SK-N-SH (cell line): ENCODE measurements around the gene ANGPTL4. TPM values are rescaled to one million over a fixed set of nuclear protein-coding genes. Genes with fewer than 3 reads are reported as not detected.

Experiments used
- CTCF ChIA-PET: fragments of 300-600, 350-600 bp; formaldehyde crosslinking; extraction: SDS; loops from one replicate; lab custom pipeline; 2021; lab: Yijun Ruan, JAX
- POLR2A ChIA-PET: fragments of 350-600 bp; sonication (Branson Sonifier 250); formaldehyde crosslinking; extraction: SDS; loops from one replicate; lab custom pipeline; 2020; ENCODE audit warnings: antibody characterized with exemption, inconsistent platforms; lab: Yijun Ruan, JAX
- DNase-seq: peaks from one replicate; pipeline ENCODE4 v3.0.0; 2012
- H2AFZ ChIP-seq: fragments of 200-600 bp; sonication (generic); 2 replicates; pipeline ENCODE4 v1.8.1; 2016; ENCODE audit warnings: antibody characterized with exemption, mild to moderate bottlenecking, low read depth
- H3F3A ChIP-seq: fragments of 200-600 bp; sonication (generic); replicated peaks from 2 replicates; pipeline ENCODE3; 2016; ENCODE audit warnings: antibody characterized with exemption, mild to moderate bottlenecking; ENCODE audit not compliant: insufficient read depth
- H3K27ac ChIP-seq, 2 experiments: fragments of 200-500 bp in 1 of 2; fragments of 200-600 bp in 1 of 2; sonication (Bioruptor generic) in 1 of 2; sonication (generic), shearing (Covaris generic) in 1 of 2; 2 replicates each; pipeline versions ENCODE4 v1.5.1 to v1.6.1; 2014 to 2016; ENCODE audit warnings: low read depth in 2 of 2, inconsistent platforms in 1 of 2, low read length in 1 of 2, mild to moderate bottlenecking in 1 of 2, mixed read lengths in 1 of 2
- H3K27me3 ChIP-seq: fragments of 200-600 bp; sonication (generic), shearing (Covaris generic); 2 replicates; pipeline ENCODE4 v1.6.1; 2016; ENCODE audit warnings: mixed run types; ENCODE audit not compliant: insufficient read depth
- H3K36me3 ChIP-seq, 2 experiments: fragments of 200-500 bp in 1 of 2; fragments of 200-600 bp in 1 of 2; sonication (Bioruptor generic) in 1 of 2; sonication (generic) in 1 of 2; replicated peaks in 1 of 2; 2 replicates each; pipeline versions ENCODE3 to v1.5.1; 2014 to 2016; ENCODE audit warnings: low read length in 1 of 2, mild to moderate bottlenecking in 1 of 2; ENCODE audit not compliant: insufficient read depth in 2 of 2, control insufficient read depth in 1 of 2
- H3K4me1 ChIP-seq, 2 experiments: fragments of 200-500 bp in 1 of 2; fragments of 200-600 bp in 1 of 2; sonication (Bioruptor generic) in 1 of 2; sonication (generic), shearing (Covaris generic) in 1 of 2; 2 replicates each; pipeline versions ENCODE4 v1.5.1 to v1.6.1; 2014 to 2016; ENCODE audit warnings: low read depth in 1 of 2, low read length in 1 of 2, mixed run types in 1 of 2; ENCODE audit not compliant: insufficient read depth in 2 of 2, control insufficient read depth in 1 of 2
- H3K4me2 ChIP-seq: fragments of 200-600 bp; sonication (generic), shearing (Covaris generic); 2 replicates; pipeline ENCODE4 v1.6.1; 2017; ENCODE audit warnings: mixed run types
- H3K4me3 ChIP-seq, 2 experiments: fragments of 200-500 bp in 1 of 2; fragments of 200-600 bp in 1 of 2; sonication (Bioruptor generic) in 1 of 2; sonication (generic), shearing (Covaris generic) in 1 of 2; 2 replicates each; pipeline versions ENCODE4 v1.5.1 to v1.8.1; 2014 to 2016; ENCODE audit warnings: low read depth in 2 of 2, inconsistent platforms in 1 of 2, low read length in 1 of 2, mild to moderate bottlenecking in 1 of 2, mixed read lengths in 1 of 2, moderate library complexity in 1 of 2
- H3K79me2 ChIP-seq: fragments of 200-600 bp; sonication (generic); 2 replicates; pipeline ENCODE4 v1.8.1; 2017; ENCODE audit warnings: mild to moderate bottlenecking; ENCODE audit not compliant: insufficient read depth
- H3K9ac ChIP-seq: fragments of 200-600 bp; sonication (generic); 2 replicates; pipeline ENCODE4 v1.6.1; 2017; ENCODE audit warnings: mixed run types
- H3K9me2 ChIP-seq: fragments of 200-600 bp; sonication (generic); 2 replicates; pipeline ENCODE4 v1.6.1; 2017; ENCODE audit warnings: mixed run types
- H3K9me3 ChIP-seq: fragments of 200-600 bp; sonication (generic); 2 replicates; pipeline ENCODE4 v1.6.1; 2017; ENCODE audit warnings: mixed run types, mild to moderate bottlenecking, moderate library complexity
- H4K20me1 ChIP-seq: fragments of 200-600 bp; sonication (generic); 2 replicates; pipeline ENCODE4 v1.6.1; 2017; ENCODE audit warnings: mild to moderate bottlenecking, mixed run types; ENCODE audit not compliant: insufficient read depth
- ELF1 ChIP-seq: IDR thresholded peaks from 2 replicates; pipeline ENCODE4 v1.4.0; 2012
- EZH2phosphoT487 ChIP-seq: fragments of 200-600 bp; sonication (generic); IDR thresholded peaks from 2 replicates; pipeline ENCODE4 v1.6.1; 2017; ENCODE audit warnings: low read depth, mixed run types, mild to moderate bottlenecking, antibody characterized with exemption, moderate library complexity, borderline replicate concordance
- FOXJ3 ChIP-seq: sonication (generic); formaldehyde crosslinking; IDR thresholded peaks from 2 replicates; pipeline ENCODE4 v1.5.1; 2020; ENCODE audit warnings: mild to moderate bottlenecking, missing genetic modification reagents
- FOXM1 ChIP-seq: IDR thresholded peaks from 2 replicates; pipeline ENCODE4 v1.4.0; 2012; ENCODE audit warnings: low read depth, mild to moderate bottlenecking
- GABPA ChIP-seq: IDR thresholded peaks from 2 replicates; pipeline ENCODE4 v1.4.0; 2012; ENCODE audit warnings: low read depth, mild to moderate bottlenecking
- GATA2 ChIP-seq: sonication (generic); formaldehyde crosslinking; IDR thresholded peaks from 2 replicates; pipeline ENCODE4 v1.5.0; 2020; ENCODE audit warnings: mild to moderate bottlenecking, missing genetic modification reagents
- MEF2A ChIP-seq: IDR thresholded peaks from 2 replicates; pipeline ENCODE4 v1.4.0; 2012; ENCODE audit warnings: low read depth, borderline replicate concordance
- MXI1 ChIP-seq: IDR thresholded peaks from 2 replicates; pipeline ENCODE4 v1.6.1; 2012; ENCODE audit warnings: mild to moderate bottlenecking, low read depth, low read length, improper control_type of control experiment
- NFIC ChIP-seq: IDR thresholded peaks from 2 replicates; pipeline ENCODE4 v1.4.0; 2012; ENCODE audit warnings: borderline replicate concordance
- NRF1 ChIP-seq: IDR thresholded peaks from 2 replicates; pipeline ENCODE4 v1.6.1; 2012; ENCODE audit warnings: low read depth, mild to moderate bottlenecking, low read length
- PBX3 ChIP-seq: IDR thresholded peaks from 2 replicates; pipeline ENCODE4; 2012
- RFX5 ChIP-seq: IDR thresholded peaks from 2 replicates; pipeline ENCODE4 v1.6.1; 2012; ENCODE audit warnings: mild to moderate bottlenecking, improper control_type of control experiment, low read length
- SIN3A ChIP-seq: IDR thresholded peaks from 2 replicates; pipeline ENCODE4 v1.6.1; 2012; ENCODE audit warnings: low read depth, mild to moderate bottlenecking, low read length, moderate library complexity, borderline replicate concordance
- SMC3 ChIP-seq: IDR thresholded peaks from 2 replicates; pipeline ENCODE4 v1.6.1; 2012; ENCODE audit warnings: low read depth, low read length, improper control_type of control experiment
- TCF12 ChIP-seq: IDR thresholded peaks from 2 replicates; pipeline ENCODE4 v1.4.0; 2012
- USF1 ChIP-seq: IDR thresholded peaks from 2 replicates; pipeline ENCODE4 v1.4.0; 2012; ENCODE audit warnings: low read depth, borderline replicate concordance
- USF2 ChIP-seq: fragments of 150-350 bp; IDR thresholded peaks from 2 replicates; pipeline ENCODE4 v1.6.1; 2017; ENCODE audit warnings: antibody characterized with exemption, low read length, low read depth, borderline replicate concordance
- YY1 ChIP-seq: IDR thresholded peaks from 2 replicates; pipeline ENCODE4 v1.4.0; 2012; ENCODE audit warnings: low read depth, mild to moderate bottlenecking
- WGBS: methylation state at CpG from one replicate; pipeline ENCODE4 v1.1.6; 2017; ENCODE audit warnings: low lambda C conversion rate; 5-methylcytosine and 5-hydroxymethylcytosine counted together
- polyA plus RNA-seq, 3 experiments: library from polyadenylated mRNA; depleted of rRNA; stranded (reverse); fragments of >200 nt; gene quantifications; 2 replicates each; pipeline ENCODE4 v1.2.3, GENCODE V29; 2012
- TF ChIP-seq, protein P1 (sequence below): fragments of 200-600 bp; sonication (generic); IDR thresholded peaks from 2 replicates; pipeline ENCODE4 v1.6.1; 2017; ENCODE audit warnings: antibody characterized with exemption, mild to moderate bottlenecking, moderate library complexity
- TF ChIP-seq, protein P2 (sequence below): IDR thresholded peaks from 2 replicates; pipeline ENCODE4 v1.4.0; 2012; ENCODE audit warnings: low read depth, borderline replicate concordance

Gene ANGPTL4
- polyA plus RNA-seq, 1 of the 3 experiments (the other 2 are of a cell fraction) = 62.5 TPM

- ChIA-PET POLR2A (no interaction called here), CTCF (interaction anchor here (1.0 to 1.7 kb wide), 2 partner anchors 63 to 76 kb away, joined by 3 to 5 read pairs; no protein-coding TSS in a partner anchor)
- Histone ChIP-seq H3K9me3 (no peaks in the 10 kb centered on the region), H3K9me2 (no peaks in the 10 kb centered on the region), H3K4me3 (no peak overlapping the region), H4K20me1 (no peaks in the 10 kb centered on the region), H3K79me2 (no peaks in the 10 kb centered on the region), H3K27me3 (no peaks in the 10 kb centered on the region), H3F3A (peaks cover 5% of the 10 kb centered on the region), H3K4me2 (no peak overlapping the region), H3K4me1 (peaks cover 3 to 4% of the 10 kb centered on the region in 2 experiments; a peak in 2 of 4 replicates), H3K9ac (no peak overlapping the region), H3K36me3 (no peaks in the 10 kb centered on the region), H2AFZ (no peak overlapping the region), H3K27ac (no peak overlapping the region)
- TF ChIP-seq TCF12 (no peak), GABPA (no peak), GATA2 (CRISPR knock-in tag) (no peak), MXI1 (no peak), NFIC (no peak), FOXJ3 (no peak), PBX3 (no peak), FOXM1 (no peak), EZH2phosphoT487 (no peak), YY1 (no peak), ELF1 (no peak), USF1 (no peak), SIN3A (no peak), USF2 (no peak), SMC3 (no peak), MEF2A (no peak), RFX5 (no peak), NRF1 (no peak)
- TF ChIP-seq, protein P1, sequence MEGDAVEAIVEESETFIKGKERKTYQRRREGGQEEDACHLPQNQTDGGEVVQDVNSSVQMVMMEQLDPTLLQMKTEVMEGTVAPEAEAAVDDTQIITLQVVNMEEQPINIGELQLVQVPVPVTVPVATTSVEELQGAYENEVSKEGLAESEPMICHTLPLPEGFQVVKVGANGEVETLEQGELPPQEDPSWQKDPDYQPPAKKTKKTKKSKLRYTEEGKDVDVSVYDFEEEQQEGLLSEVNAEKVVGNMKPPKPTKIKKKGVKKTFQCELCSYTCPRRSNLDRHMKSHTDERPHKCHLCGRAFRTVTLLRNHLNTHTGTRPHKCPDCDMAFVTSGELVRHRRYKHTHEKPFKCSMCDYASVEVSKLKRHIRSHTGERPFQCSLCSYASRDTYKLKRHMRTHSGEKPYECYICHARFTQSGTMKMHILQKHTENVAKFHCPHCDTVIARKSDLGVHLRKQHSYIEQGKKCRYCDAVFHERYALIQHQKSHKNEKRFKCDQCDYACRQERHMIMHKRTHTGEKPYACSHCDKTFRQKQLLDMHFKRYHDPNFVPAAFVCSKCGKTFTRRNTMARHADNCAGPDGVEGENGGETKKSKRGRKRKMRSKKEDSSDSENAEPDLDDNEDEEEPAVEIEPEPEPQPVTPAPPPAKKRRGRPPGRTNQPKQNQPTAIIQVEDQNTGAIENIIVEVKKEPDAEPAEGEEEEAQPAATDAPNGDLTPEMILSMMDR = no peak
- TF ChIP-seq, protein P2, sequence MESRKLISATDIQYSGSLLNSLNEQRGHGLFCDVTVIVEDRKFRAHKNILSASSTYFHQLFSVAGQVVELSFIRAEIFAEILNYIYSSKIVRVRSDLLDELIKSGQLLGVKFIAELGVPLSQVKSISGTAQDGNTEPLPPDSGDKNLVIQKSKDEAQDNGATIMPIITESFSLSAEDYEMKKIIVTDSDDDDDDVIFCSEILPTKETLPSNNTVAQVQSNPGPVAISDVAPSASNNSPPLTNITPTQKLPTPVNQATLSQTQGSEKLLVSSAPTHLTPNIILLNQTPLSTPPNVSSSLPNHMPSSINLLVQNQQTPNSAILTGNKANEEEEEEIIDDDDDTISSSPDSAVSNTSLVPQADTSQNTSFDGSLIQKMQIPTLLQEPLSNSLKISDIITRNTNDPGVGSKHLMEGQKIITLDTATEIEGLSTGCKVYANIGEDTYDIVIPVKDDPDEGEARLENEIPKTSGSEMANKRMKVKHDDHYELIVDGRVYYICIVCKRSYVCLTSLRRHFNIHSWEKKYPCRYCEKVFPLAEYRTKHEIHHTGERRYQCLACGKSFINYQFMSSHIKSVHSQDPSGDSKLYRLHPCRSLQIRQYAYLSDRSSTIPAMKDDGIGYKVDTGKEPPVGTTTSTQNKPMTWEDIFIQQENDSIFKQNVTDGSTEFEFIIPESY = no peak
- no peak for DNase-seq
- 75% methylated on average over 4 of the region's 4 CpGs for WGBS
Observed at GRCh38 chr19:8416796-8417195, 52.8 kb downstream of the ANGPTL4 start.
